Mammary epithelial cell (primary cell): Measurements from ENCODE around the gene C8A.

Experiments used
- CTCF ChIP-seq, 2 donors: IDR thresholded peaks in 1 of 2; conservative IDR thresholded peaks in 1 of 2; 2 replicates each; pipeline ENCODE4 v1.5.1; 2011 to 2012; ENCODE audit warnings: inconsistent platforms in 2 of 2, low read length in 2 of 2, mild to moderate bottlenecking in 2 of 2, control low read depth in 1 of 2, low read depth in 1 of 2; ENCODE audit not compliant: insufficient read depth in 1 of 2; ENCODE audit errors: extremely low read depth in 1 of 2
- EZH2 ChIP-seq: IDR thresholded peaks from 2 replicates; pipeline ENCODE4 v1.6.1; 2012; ENCODE audit warnings: low read length, inconsistent platforms, borderline replicate concordance

GRCh38 chr1:56866656-56867055 is 12.1 kb downstream of the C8A start:
- no peak for TF ChIP-seq CTCF (conservative IDR thresholded peaks at IDR 0.05 in 1 of 2, IDR thresholded peaks at IDR 0.05 in 1 of 2; ENCODE audit: extremely low read depth in 1 of 2, insufficient read depth in 1 of 2, low read depth in 1 of 2, low read length in 2 of 2)
- no peak for TF ChIP-seq EZH2
